RPMI7951 (cell line): ENCODE measurements around the gene EVL. TPM values are rescaled to one million over a fixed set of nuclear protein-coding genes. Genes with fewer than 3 reads are reported as not detected.
"Not testable (repeated sequence)": the region's sequence is repeated elsewhere in the genome, so short reads cannot be mapped to it uniquely, and the experiment has no call there.

Experiments
- DNase-seq: peaks from one replicate; pipeline ENCODE4 v3.0.0-alpha.2; 2012; ENCODE audit warnings: low read depth
- total RNA-seq: library from RNA; depleted of rRNA; stranded (reverse); fragments of >200 nt; shearing (Covaris generic); gene quantifications from 2 replicates; pipeline ENCODE4 v1.2.3, GENCODE V29; 2014

The EVL gene
- total RNA-seq, 1 experiment from 2014 or later, result 2.9 TPM

GRCh38 chr14:100146531-100147091 is 81.4 kb downstream of the EVL start:
- no peak for DNase-seq

DNA sequence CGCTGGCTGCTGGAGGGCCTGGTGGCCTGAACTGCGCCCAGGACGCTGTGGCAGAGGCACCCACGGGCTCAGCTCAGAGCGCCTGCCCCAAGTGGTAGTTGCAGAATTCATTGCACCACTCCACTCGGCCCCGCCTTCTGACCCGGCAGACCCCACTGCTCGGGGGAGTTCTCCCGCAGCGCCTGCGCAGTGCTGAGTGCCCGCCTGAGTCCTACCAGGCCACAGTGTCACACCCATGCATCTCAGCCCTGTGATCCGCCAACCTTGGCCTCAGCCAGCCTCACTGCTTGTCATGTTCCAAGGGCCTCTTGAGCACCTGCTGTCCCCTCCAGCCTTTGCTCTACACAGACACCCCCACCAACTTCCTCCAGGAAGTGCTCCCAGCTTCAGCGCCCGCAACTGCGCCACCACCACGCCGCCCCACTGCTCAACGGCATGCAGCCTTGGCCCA is 82.0 kb downstream of the EVL start:
- DNase-seq, result no peak

DNA sequence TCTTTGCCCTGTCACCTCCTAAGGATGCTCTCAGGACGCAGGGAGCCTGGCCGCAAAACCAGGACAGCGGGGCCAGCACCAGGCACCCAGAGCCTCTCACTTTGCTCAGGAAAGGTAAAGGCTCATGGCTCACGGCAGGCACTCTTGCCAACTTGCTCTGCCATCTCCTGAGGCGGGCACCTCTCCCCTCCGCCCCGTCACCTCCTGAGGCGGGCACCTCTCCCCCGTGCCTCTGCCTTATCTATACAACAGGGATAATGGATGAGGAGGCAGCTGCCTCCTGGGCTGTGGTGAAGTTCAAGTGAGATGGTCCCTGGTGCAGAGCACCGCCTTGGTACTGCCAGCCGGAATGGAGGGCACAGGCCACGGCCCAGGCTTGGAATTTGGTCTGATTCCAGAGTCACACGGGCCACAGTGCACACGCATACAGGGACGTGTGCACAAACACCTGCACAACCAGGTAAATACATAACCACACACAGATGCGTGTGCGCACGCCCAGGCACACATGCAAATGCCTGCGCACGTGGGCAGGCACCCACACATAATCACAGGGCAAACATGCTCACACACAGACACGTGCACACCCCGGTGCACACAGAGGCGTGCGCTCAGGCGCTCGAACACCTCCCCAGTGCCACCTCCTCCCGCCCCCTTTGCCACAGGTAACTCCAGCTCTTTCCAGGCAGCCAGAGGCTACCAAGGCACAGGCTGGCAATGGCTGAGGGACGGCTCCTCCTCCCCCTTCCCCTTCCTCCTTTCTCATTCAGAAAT is 82.7 kb downstream of the EVL start:
- no peak for DNase-seq

DNA sequence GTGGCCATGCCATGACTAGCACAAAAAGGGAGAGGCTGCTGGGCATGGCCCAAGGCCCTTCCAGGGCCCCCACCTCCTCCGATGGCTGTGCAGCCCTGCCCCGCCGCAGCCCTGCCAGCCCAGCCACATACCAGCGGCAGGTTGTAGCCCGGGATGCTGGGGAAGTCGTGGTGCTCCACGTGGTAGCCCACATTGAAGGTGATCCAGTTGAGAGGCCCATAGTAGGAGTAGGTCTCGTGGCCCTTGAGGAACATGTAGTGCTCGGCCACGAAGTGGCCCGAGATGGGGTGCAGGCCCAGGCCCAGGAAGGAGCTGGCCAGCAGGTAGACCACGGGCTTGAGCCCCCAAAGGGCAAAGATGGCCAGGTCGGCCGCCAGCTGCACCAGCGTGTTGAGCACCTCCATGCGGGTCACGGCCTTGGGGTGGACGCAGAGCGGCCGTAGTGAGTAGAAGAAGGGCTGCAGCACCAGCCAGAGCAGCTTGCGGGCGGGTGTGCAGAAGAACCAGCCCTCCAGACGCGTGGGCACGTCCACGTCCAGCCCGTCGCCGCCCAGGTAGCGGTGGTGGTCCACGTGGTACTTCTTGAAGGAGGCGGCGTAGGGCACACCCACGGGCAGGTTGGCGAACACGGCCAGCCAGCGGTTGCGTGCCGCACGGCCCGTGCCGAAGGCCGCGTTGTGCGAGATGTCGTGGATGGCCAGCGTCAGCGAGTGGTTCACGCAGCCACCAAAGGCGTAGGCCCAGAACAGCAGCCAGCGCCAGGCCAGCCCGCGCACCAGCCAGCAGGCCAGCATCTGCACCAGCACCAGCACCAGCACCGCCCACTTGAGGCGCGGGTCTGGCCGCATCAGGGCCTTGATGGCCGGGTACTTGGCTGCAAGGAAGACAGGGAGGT is 83.9 kb downstream of the EVL start:
- DNase-seq, result no peak

DNA sequence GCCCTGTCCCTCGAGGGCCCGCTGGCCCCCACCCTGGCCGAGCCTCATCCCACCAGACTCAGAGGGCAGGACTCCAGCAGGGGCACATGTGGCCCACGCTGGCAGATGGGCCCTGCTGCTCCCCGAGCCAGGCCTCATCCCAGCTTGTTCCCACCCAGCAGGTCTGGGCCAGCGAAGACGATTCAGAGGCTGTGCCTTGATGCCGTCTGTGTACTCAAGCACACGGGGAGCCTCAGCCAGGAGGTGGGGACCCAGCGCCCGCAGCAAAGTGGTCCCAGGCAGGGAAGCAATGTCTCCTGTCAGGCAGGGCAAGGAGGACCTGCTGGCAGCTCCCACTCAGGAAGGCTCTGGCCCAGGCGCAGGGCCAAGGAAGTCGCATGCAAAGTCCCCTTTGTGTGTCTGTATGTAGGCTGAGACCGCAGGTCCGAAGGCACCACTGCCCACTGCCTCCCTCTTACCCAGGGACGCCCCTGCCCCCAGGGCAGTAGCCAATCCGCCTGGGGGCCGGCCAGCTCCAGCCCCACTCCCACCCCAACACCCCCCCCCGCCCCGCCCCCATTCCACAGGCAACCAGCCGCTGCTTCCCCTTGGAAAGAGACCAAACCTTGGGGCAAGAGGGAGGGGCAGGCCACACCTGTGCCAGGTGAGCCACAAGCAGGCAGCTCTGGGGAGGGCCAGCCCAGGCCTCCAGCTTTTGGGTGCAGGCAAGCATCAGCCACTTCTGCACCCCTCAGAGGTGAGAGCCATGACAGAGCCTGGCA is 84.8 kb downstream of the EVL start:
- DNase-seq, result no peak

DNA sequence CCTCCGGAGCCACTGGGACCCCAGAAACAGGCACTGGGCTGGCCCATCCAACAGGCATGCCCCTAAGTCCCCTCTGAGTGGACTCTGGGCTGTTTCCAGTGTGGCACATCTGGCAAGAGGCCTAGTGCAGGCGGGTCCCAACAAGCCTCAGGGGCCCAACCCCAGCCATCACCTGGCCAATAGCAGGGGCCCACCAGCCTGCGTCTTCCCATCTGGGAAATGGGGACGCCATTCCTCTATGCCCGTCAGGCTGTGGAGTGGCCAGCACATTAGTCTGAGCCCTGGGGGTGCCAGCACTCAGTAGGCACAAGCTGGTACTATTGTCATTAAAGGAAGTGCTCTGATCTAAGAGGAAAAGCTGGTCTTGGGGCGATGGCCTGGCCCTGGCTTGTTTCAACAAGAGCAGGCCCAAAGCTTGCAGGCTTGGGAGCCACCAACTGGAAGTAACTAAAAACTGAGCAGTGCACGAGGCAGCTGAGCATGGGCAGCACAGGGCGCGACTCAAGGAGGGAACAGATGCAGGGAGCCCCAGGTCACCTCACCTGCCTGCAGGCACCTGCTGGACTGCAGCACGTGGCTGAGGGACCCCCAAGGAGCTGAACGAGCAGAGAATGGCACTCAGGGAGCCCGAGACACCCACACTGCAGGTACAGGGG is 85.8 kb downstream of the EVL start:
- DNase-seq, result no peak

GRCh38 chr14:100152091-100152490 is 86.9 kb downstream of the EVL start:
- DNase-seq, result no peak

DNA sequence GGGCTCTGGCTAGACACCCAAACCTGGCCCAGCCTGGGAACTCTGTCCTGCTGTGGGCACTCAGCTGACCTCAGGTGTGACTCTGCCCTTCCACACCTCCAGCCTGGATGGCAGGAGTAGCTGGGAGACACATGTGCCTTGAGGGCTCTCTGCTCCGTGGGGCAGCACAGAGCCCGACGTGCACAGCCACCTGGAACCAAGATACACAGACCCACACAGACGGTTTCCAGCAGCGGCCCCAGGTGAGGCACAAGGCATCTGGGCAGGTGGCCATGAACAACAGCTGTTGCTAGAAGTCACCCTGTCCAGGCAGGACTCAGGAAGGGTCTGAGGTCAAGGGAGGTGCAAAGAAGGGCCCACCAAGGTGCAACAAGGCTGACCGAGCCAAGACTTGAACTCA is 88.3 kb downstream of the EVL start:
- DNase-seq, result no peak

DNA sequence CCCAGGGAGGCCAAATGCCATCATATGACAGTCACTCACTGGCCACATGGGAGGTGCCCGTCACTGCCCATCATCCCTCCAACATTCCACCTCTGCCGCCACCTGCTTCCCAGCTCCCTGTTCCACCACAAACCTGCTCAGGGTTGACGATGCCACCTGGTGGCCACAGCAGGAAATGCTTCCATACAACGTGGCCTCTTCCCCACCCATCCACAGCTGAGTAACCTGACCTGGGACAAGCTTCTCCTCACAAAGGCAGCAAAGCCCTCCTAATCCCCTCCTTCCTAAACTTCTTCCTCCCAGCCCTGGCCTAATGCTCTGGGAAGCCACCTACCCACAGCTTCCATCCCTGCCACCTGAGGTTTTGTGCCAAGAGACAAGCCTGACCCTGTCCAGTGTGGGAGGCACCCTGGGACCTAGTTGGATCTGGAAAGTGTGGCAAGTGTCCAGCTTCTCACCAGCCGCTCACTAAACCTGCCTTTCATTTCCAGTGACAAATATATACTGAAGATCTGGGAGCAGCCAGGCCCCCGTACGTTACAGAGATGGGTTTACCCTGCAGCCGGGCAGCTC is 89.9 kb downstream of the EVL start:
- no peak for DNase-seq

DNA sequence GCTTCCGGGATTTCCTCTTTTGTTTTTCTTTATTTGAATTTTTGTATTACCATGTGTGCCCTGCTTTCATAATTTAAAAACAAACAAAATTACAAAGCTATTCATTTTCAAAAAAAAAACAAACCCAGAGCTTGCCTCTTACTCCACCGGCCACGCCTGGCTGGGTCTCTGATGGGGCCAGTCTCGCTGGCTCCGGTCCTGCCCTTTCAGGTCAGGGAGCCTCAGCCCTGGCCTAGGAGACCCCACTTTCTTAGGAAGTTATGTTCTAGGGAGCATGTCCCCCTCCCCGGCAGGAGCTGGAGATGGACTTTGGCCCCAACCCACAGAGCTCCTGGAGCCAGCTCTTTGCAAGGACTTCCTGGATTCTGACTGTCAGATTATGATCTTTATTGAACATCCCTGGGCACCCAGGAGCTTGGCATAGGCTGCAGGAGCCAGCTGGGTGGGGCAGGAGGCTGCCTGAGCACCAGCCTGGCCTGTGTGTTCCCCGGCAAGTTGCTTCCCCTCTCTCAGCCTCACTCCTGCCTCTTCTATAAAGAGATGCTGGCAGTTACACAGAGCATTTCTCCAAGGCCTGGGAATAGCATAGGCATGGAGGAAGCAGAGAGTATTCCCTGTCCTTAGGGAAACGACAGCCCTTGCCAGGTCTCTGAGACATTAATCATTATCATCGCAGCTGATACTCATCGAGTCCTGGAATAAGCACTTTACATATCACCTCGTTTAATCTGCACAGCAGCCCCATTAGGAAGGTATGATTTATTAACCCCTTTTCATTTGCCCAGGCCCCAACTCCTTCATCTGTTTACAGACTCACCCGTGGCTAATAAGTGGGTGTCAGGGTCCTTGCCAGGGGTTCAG is 90.8 kb downstream of the EVL start:
- no peak for DNase-seq

DNA sequence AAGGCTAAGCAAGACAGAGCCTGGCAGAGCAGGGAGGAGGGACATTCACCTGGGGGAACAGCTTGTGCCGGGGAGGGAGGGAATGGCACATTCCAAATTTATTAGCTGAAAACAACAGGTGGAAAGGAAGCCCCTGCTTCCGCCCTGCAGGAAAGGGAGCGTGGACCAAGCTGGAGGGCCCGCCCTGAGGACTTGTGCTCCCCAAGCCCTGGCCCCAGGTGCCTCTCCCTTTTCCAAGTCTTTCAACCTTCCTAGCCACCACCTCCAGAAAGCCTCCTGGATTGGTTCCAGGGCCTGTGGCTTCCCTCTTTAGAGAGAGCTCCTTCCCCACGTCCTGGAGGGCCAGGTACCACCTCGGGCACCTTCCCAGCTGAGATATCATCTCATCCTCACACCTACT is 91.6 kb downstream of the EVL start:
- no peak for DNase-seq

DNA sequence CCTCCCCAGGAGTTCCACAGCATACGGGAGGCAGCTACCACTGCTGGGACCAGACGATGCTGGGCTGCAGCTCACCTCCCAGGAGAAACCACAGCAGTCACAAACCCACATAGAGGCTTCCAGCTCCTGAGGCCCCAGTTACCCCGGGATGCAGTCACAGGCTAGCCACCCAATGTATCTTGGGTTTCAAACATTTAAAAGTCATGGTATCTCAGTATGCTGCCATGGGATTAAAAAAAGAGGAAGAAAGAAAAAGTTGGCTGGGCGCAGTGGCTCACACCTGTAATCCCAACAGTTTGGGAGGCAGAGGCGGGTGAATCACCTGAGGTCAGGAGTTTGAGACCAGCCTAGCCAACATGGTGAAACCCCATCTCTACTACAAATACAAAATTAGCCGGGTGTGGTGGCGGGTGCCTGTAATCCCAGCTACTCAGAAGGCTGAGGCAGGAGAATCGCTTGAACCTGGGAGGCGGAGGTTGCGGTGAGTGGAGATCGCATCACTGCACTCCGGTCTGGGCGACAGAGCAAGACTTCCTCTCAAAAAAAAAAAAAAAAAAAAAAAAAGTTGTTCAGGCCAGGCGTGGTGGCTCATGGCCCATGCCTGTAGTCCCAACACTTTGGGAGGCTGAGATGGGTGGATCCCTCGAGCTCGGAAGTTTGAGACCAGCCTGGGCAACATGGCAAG is 92.5 kb downstream of the EVL start:
- not testable (repeated sequence) for DNase-seq

DNA sequence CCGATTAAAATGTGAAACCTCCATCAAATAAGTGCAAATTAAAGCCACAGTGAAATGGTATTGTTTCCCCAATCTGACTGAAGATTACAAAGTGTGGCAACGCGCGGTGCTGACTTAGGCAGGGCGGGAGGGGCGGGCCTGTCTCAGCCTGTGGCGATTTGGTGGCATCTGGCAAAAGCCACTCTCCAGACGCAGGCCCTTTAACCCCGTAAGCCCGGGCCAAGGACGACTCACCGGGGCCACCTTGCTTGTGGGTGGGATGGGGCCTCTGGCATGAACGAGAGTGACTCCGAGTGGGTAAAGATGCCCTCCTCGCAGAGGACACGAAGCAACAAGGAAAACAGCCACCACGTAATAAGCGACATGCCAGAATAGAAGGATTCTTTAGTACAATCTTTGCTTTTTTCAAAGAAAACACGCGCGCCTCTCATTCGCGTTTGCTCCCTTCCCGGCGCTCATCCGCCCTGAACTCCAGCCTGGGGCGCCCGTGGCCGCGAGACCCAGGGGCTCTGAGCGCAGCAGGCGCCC is 93.4 kb downstream of the EVL start:
- DNase-seq, result no peak

DNA sequence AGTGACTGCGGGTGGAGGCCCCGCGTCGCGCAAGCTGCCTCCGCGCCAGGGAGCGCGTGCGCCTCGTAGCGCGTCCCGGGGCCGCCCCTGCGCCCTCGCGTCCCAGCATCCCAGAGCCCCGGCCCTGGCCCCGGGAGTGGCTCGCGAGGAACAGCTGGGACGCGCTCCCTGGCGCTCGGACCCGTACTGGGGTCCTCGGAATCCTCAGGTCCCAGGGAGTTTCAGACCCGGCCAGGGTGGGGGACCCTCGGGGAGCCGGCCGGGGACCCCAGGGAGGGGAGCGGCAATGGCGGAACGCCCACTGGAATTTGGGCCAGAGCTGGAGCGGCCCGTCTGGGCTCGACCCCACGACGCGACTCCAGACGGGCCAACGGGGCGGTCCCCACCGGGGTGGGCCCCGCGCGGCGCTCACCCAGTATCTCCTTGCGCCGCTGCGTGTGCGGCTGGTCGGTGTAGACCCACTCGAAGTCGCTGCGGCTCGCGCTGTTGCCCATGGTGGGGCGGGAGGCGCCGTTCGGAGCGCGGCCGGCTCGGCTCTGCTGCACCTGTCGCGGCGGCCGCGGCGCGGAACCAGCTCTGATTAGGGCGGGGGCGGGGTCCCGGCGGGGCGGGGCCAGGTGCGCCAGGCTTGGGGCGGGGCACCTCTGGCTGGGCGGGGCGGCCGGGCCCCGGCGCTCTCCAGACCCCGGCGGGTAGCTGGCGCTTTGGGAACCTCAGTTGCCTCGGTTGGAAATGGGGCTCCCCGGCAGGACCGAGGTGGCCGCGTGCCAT is 94.1 kb downstream of the EVL start, which contains the start of gene DEGS2:
Gene DEGS2, minus strand, starts transcription at position 552 of the 771 bp plus-strand sequence. Its CDS starts 58 bp downstream, at position 494.
- no peak for DNase-seq

- DNase-seq, result no peak
Measured at GRCh38 chr14:100159865-100160533, 94.8 kb downstream of the EVL start.

- DNase-seq, result no peak
Measured at GRCh38 chr14:100160534-100160916, 95.3 kb downstream of the EVL start.

DNA sequence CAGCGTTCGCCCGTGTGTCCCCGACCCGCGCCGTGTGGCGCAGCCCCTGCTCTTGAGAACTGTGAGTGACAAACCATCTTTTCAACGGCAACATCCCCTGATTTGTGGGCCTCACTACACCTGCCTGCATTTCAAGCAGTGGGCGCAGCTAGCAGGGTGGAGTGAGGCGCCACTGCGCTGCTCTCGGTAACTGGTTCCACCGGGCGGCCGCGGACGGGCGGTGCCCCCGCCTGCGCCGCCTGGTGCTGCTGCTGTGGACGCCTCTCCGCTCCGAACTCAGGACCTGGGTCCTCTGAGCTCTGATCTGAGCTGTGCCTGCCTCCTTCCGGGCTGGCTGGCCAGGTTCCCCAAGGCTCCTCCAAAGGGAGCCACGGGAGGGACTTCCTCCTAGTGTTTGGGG is 100.2 kb downstream of the EVL start:
- no peak for DNase-seq
